HepG2 (cell line): ENCODE results near the gene MGAT5. TPM values are rescaled to one million over a fixed set of nuclear protein-coding genes. Genes with fewer than 3 reads are reported as not detected.
A peak's percentile ranks its signal among the peaks of the same experiment; 100 is the strongest.

Experiments used
- ATAC-seq: fragments of 200-7000 bp; cut with Tn5 transposase; 3 replicates; pipeline ENCODE4 v1.9.1; 2020; ENCODE audit warnings: mild to moderate bottlenecking, moderate library complexity
- BruUV-seq: library from RNA; stranded (reverse); fragments of 400-500 nt; replicated peaks from 2 replicates; lab custom pipeline; 2021; lab: Mats Ljungman, UMichigan
- CTCF ChIA-PET: fragments of 300-600 bp; formaldehyde crosslinking; extraction: SDS; loops from one replicate; lab custom pipeline; 2021; ENCODE audit warnings: low total read pairs, inconsistent platforms, low intra/inter-chr PET ratio; lab: Yijun Ruan, JAX
- POLR2A ChIA-PET: fragments of 350-600 bp; sonication (Branson Sonifier 250); formaldehyde crosslinking; loops from one replicate; lab custom pipeline; 2020; ENCODE audit warnings: antibody characterized with exemption, inconsistent platforms; lab: Yijun Ruan, JAX
- DNase-seq: peaks from one replicate; pipeline ENCODE4 v3.0.0-alpha.2; 2015; ENCODE audit warnings: low spot score
- FAIRE-seq: peaks from 3 replicates; lab custom pipeline; 2011; peaks lifted over from hg19 to GRCh38; lab: Jason Lieb, UNC
- H2AFZ ChIP-seq: one replicate; pipeline ENCODE4 v1.6.1; 2011; ENCODE audit warnings: low read length, inconsistent platforms
- H3K27ac ChIP-seq: fragments of 300-600 bp; 3 replicates; pipeline ENCODE4 v1.8.0; 2011; ENCODE audit warnings: mixed run types, mild to moderate bottlenecking, mixed read lengths, low read length, inconsistent platforms; ENCODE audit not compliant: insufficient read depth; ENCODE audit errors: extremely low read length
- H3K27me3 ChIP-seq, 2 experiments: fragments of 200-600 bp in 1 of 2; 2 replicates in 1 of 2; 3 replicates in 1 of 2; pipeline versions ENCODE4 v1.6.0 to v1.8.0; 2011; ENCODE audit warnings: low read length in 2 of 2, mild to moderate bottlenecking in 2 of 2, moderate library complexity in 2 of 2, inconsistent platforms in 1 of 2; ENCODE audit not compliant: insufficient read depth in 2 of 2, control insufficient read depth in 1 of 2
- H3K36me3 ChIP-seq, 2 experiments: fragments of 200-600 bp in 1 of 2; replicated peaks in 1 of 2; 2 replicates in 1 of 2; 3 replicates in 1 of 2; pipeline versions ENCODE4 v1.5.1 to v1.8.0; 2011; ENCODE audit warnings: low read length in 2 of 2, inconsistent platforms in 1 of 2; ENCODE audit not compliant: insufficient read depth in 2 of 2, control insufficient read depth in 1 of 2
- H3K4me1 ChIP-seq: 2 replicates; pipeline ENCODE4 v1.5.1; 2012; ENCODE audit warnings: low read length, inconsistent platforms; ENCODE audit not compliant: insufficient read depth
- H3K4me2 ChIP-seq: 2 replicates; pipeline ENCODE4 v1.6.0; 2011; ENCODE audit warnings: low read depth, low read length, inconsistent platforms
- H3K4me3 ChIP-seq, 3 experiments: fragments of 200-600 bp in 1 of 3; sonication (generic), shearing (Covaris generic) in 1 of 3; replicated peaks in 1 of 3; 2 replicates each; pipeline ENCODE4 v1.5.1; 2011 to 2016; ENCODE audit warnings: low read length in 3 of 3, inconsistent platforms in 2 of 3, low read depth in 2 of 3, mild to moderate bottlenecking in 2 of 3, control low read depth in 1 of 3, mixed read lengths in 1 of 3; ENCODE audit not compliant: insufficient read depth in 1 of 3
- H3K79me2 ChIP-seq: one replicate; pipeline ENCODE4 v1.6.1; 2011; ENCODE audit warnings: low read length, inconsistent platforms; ENCODE audit not compliant: insufficient read depth
- H3K9ac ChIP-seq: 2 replicates; pipeline ENCODE4 v1.6.0; 2011; ENCODE audit warnings: mild to moderate bottlenecking, low read depth, low read length, inconsistent platforms; ENCODE audit not compliant: insufficient read depth
- H3K9me3 ChIP-seq: 2 replicates; pipeline ENCODE4 v1.5.1; 2012; ENCODE audit warnings: mild to moderate bottlenecking, low read length
- H4K20me1 ChIP-seq: 2 replicates; pipeline ENCODE4 v1.6.0; 2011; ENCODE audit warnings: inconsistent platforms, mild to moderate bottlenecking, low read length, moderate library complexity; ENCODE audit not compliant: insufficient read depth
- AGO2 ChIP-seq: fragments of 200-400 bp; formaldehyde crosslinking; optimal IDR thresholded peaks from 2 replicates; pipeline ENCODE3; 2017; ENCODE audit warnings: mild to moderate bottlenecking, low read depth, low read length, moderate library complexity
- BATF2 ChIP-seq: sonication (generic); formaldehyde crosslinking; IDR thresholded peaks from 2 replicates; pipeline ENCODE4 v1.8.0; 2022; ENCODE audit warnings: mild to moderate bottlenecking, missing genetic modification reagents, moderate library complexity
- CREB1 ChIP-seq, 2 experiments: fragments of 450-650 bp in 1 of 2; IDR thresholded peaks; 2 replicates each; pipeline ENCODE4 v1.6.1; 2016 to 2017; ENCODE audit warnings: control low read depth in 1 of 2, mild to moderate bottlenecking in 1 of 2, missing compliant biosample characterization in 1 of 2, missing genetic modification characterization in 1 of 2
- DR1 ChIP-seq: sonication (generic); formaldehyde crosslinking; IDR thresholded peaks from 2 replicates; pipeline ENCODE4 v1.8.0; 2021; ENCODE audit warnings: mild to moderate bottlenecking, missing genetic modification reagents, inconsistent platforms
- RCOR2 ChIP-seq: IDR thresholded peaks from 2 replicates; pipeline ENCODE4 v1.6.1; 2016; ENCODE audit warnings: missing biosample characterization, missing genetic modification reagents
- ZBTB25 ChIP-seq: IDR thresholded peaks from 2 replicates; pipeline ENCODE4 v1.6.1; 2018; ENCODE audit warnings: missing genetic modification reagents
- ZFY ChIP-seq: sonication (generic); formaldehyde crosslinking; IDR thresholded peaks from 2 replicates; pipeline ENCODE4 v1.4.0; 2020; ENCODE audit warnings: missing genetic modification reagents
- ZNF317 ChIP-seq: sonication (generic); formaldehyde crosslinking; IDR thresholded peaks from 2 replicates; pipeline ENCODE4 v1.5.0; 2020; ENCODE audit warnings: mild to moderate bottlenecking, missing genetic modification reagents
- ZNF713 ChIP-seq: sonication (generic); formaldehyde crosslinking; IDR thresholded peaks from 2 replicates; pipeline ENCODE4 v1.4.0; 2020; ENCODE audit warnings: mild to moderate bottlenecking, missing genetic modification reagents
- ZNF776 ChIP-seq: sonication (generic); formaldehyde crosslinking; IDR thresholded peaks from 2 replicates; pipeline ENCODE4 v1.4.0; 2020; ENCODE audit warnings: mild to moderate bottlenecking, missing genetic modification reagents
- ZNF781 ChIP-seq: sonication (generic); formaldehyde crosslinking; IDR thresholded peaks from 2 replicates; pipeline ENCODE4 v1.5.1; 2020; ENCODE audit warnings: borderline replicate concordance, mild to moderate bottlenecking, missing genetic modification reagents; ENCODE audit errors: not compliant biosample characterization
- ZNF891 ChIP-seq: sonication (generic); formaldehyde crosslinking; IDR thresholded peaks from 2 replicates; pipeline ENCODE4 v1.5.0; 2020; ENCODE audit warnings: mild to moderate bottlenecking, missing genetic modification reagents
- WGBS: methylation state at CpG from one replicate; pipeline ENCODE4 v1.1.6; 2017; ENCODE audit warnings: low lambda C conversion rate; 5-methylcytosine and 5-hydroxymethylcytosine counted together
- in situ Hi-C: cut with HindIII; loops from 2 replicates; pipeline ENCODE4 v1.10.0; 2017; ENCODE audit warnings: low pct_unique_long_range_greater_than_20kb; ENCODE audit not compliant: extremely low pct_ligation_motif_present
- intact Hi-C: fragments of 100-400 bp; cut with micrococcal nuclease; formaldehyde crosslinking; loops from one replicate; pipeline ENCODE4 v1.10.0; 2022; ENCODE audit not compliant: unreplicated experiment
- polyA plus RNA-seq, 8 experiments: library from polyadenylated mRNA; depleted of rRNA in 3 of 8; stranded (reverse) in 7 of 8; unstranded in 1 of 8; fragments of >200 nt; fragmentation: Illumina TruSeq in 4 of 8; extraction: Trizol in 4 of 8; gene quantifications; 2 replicates each; pipeline versions ENCODE4 v1.2.1 to v1.2.3, GENCODE V29; 2011 to 2016; ENCODE audit warnings: low read depth in 4 of 8, missing spikeins in 1 of 8, mixed read lengths in 1 of 8; ENCODE audit not compliant: insufficient read depth in 1 of 8
- total RNA-seq, 5 experiments: library from RNA; depleted of rRNA; stranded (reverse); fragments of >200 nt; fragmentation: Illumina TruSeq; extraction: Trizol; gene quantifications; 2 replicates each; pipeline ENCODE4 v1.2.3, GENCODE V29; 2016; ENCODE audit warnings: low read depth in 1 of 5
- TF ChIP-seq, protein P1 (sequence below): sonication (generic); formaldehyde crosslinking; IDR thresholded peaks from 2 replicates; pipeline ENCODE4 v1.4.0; 2020; ENCODE audit warnings: missing genetic modification reagents
- TF ChIP-seq, protein P2 (sequence below), 2 experiments: fragments of 450-650 bp in 1 of 2; sonication (generic) in 1 of 2; formaldehyde crosslinking; IDR thresholded peaks; 2 replicates each; pipeline versions ENCODE4 v1.5.0 to v1.8.0; 2020 to 2022; ENCODE audit warnings: mild to moderate bottlenecking in 1 of 2, missing genetic modification reagents in 1 of 2

The MGAT5 gene
- total and polyA plus RNA-seq, 2 of the 13 experiments (the other 11 are each of a cell fraction or from before 2014, with no cell fraction given), result 33.1 to 60.2 TPM

- TF ChIP-seq, protein P1, sequence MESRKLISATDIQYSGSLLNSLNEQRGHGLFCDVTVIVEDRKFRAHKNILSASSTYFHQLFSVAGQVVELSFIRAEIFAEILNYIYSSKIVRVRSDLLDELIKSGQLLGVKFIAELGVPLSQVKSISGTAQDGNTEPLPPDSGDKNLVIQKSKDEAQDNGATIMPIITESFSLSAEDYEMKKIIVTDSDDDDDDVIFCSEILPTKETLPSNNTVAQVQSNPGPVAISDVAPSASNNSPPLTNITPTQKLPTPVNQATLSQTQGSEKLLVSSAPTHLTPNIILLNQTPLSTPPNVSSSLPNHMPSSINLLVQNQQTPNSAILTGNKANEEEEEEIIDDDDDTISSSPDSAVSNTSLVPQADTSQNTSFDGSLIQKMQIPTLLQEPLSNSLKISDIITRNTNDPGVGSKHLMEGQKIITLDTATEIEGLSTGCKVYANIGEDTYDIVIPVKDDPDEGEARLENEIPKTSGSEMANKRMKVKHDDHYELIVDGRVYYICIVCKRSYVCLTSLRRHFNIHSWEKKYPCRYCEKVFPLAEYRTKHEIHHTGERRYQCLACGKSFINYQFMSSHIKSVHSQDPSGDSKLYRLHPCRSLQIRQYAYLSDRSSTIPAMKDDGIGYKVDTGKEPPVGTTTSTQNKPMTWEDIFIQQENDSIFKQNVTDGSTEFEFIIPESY (CRISPR knock-in tag), result peak; percentile 50; the same call in 1 of the 2 replicates
- no peak for TF ChIP-seq ZNF781 (CRISPR knock-in tag)
- 0 out of 2 replicates have a peak, but pooled peaks have one; percentile 1 for TF ChIP-seq ZNF317 (CRISPR knock-in tag)
These were observed 206.0 kb downstream of the MGAT5 start (continued) for GRCh38 chr2:134459706-134460406.

DNA sequence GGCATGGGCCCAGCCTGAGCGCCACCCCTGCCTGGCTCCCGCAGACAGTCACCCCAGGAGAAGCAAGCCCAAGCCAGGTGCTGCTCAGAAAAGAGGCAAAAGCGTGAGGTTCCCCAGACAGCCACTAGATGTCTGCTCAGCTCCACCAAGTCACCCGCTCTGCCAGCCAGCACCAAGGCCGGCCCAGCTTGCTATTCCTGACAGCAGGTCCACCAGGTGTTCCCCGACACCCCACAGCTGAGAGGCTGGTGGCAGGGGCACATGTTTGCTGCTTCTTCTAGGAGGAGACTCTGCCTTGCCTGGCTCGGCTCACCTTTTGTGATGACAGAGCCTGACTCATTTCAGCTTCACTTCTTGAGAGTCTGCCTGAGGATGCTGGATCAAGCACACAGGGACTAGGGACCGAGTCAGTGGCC, 206.7 kb downstream of the MGAT5 start:
- Histone ChIP-seq H3K27ac (no peak overlapping the region), H3K9ac (no peak overlapping the region), H3K4me1 (peaks cover 42% of the 10 kb centered on the region), H3K4me3 (no peak overlapping the region), H3K9me3 (no peaks in the 10 kb centered on the region), H3K79me2 (no peaks in the 10 kb centered on the region), H2AFZ (no peak overlapping the region), H3K36me3 (peaks cover 0 to 1% of the 10 kb centered on the region in 2 experiments; a peak in 1 of 5 replicates), H3K27me3 (peaks cover 0 to 3% of the 10 kb centered on the region in 2 experiments; a peak in 3 of 5 replicates), H3K4me2 (peak overlapping the region; percentile 30; the same call in 1 of the 2 replicates), H4K20me1 (no peaks in the 10 kb centered on the region)
- in situ Hi-C loops (loop anchor here (5.0 kb wide), 2 partner anchors 322 to 437 kb away; no protein-coding TSS in a partner anchor), intact Hi-C loops (loop anchor here (1.0 to 10.0 kb wide), 3 partner anchors 244 to 438 kb away; no protein-coding TSS in a partner anchor)
- ATAC-seq (peak; percentile 89), FAIRE-seq (peak; percentile 90), DNase-seq (peak; percentile 76)
- POLR2A ChIA-PET, result interaction anchor here (0.6 to 1.0 kb wide), 2 partner anchors 9 to 101 kb away, joined by 3 read pairs; no protein-coding TSS in a partner anchor
- 23% methylated on average over 7 of the region's 8 CpGs for WGBS
- BruUV-seq, result no TSS peak
- CTCF ChIA-PET, result interaction anchor here (1.1 to 1.9 kb wide), 2 partner anchors 318 to 437 kb away, joined by 5 to 7 read pairs; no protein-coding TSS in a partner anchor
- TF ChIP-seq ZBTB25 (CRISPR knock-in tag) (no peak), ZNF891 (peak; percentile 13; the same call in 1 of the 2 replicates), ZFY (CRISPR knock-in tag) (peak; percentile 46; the same call in 1 of the 2 replicates), CREB1 (IDR thresholded peaks at IDR 0.05) (no peak), CREB1 (CRISPR knock-in tag; IDR thresholded peaks at IDR 0.05) (no peak), DR1 (CRISPR knock-in tag) (peak; percentile 33; the same call in 1 of the 2 replicates), AGO2 (no peak), ZNF713 (CRISPR knock-in tag) (0 out of 2 replicates have a peak, but pooled peaks have one; percentile 30), BATF2 (CRISPR knock-in tag) (no peak), ZNF776 (CRISPR knock-in tag) (0 out of 2 replicates have a peak, but pooled peaks have one; percentile 24), RCOR2 (CRISPR knock-in tag) (no peak)
- TF ChIP-seq, protein P2, sequence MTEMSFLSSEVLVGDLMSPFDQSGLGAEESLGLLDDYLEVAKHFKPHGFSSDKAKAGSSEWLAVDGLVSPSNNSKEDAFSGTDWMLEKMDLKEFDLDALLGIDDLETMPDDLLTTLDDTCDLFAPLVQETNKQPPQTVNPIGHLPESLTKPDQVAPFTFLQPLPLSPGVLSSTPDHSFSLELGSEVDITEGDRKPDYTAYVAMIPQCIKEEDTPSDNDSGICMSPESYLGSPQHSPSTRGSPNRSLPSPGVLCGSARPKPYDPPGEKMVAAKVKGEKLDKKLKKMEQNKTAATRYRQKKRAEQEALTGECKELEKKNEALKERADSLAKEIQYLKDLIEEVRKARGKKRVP (CRISPR knock-in tag; IDR thresholded peaks at IDR 0.05), result no peak
